Activated T-helper 1 cell treated with anti-CD3 and anti-CD28 coated beads, Interleukin-2, amount 50 U/mL, for 16 hours (primary cell): ENCODE results near the gene SEC22A.

Experiments
- DNase-seq, 2 donors: peaks; one replicate each; pipeline ENCODE4 v3.0.0-alpha.2; 2020; ENCODE audit warnings: low read depth in 1 of 2, low spot score in 1 of 2

Gene SEC22A

GRCh38 chr3:123262868-123263267 lies 61.1 kb downstream of the SEC22A start:
- no peak for DNase-seq

- DNase-seq: no peak
Observed at GRCh38 chr3:123263941-123264340, 62.2 kb downstream of the SEC22A start.

- no peak for DNase-seq
Observed at GRCh38 chr3:123267821-123268220, 66.1 kb downstream of the SEC22A start.

GRCh38 chr3:123270818-123271217 lies 69.1 kb downstream of the SEC22A start:
- DNase-seq: no peak

GRCh38 chr3:123271466-123272159 lies 69.9 kb downstream of the SEC22A start:
- DNase-seq: no peak

GRCh38 chr3:123272547-123272946 lies 70.8 kb downstream of the SEC22A start:
- no peak for DNase-seq

GRCh38 chr3:123275691-123276090 lies 73.9 kb downstream of the SEC22A start:
- DNase-seq: no peak

- DNase-seq: no peak
Observed at GRCh38 chr3:123276346-123277006, 74.7 kb downstream of the SEC22A start.

GRCh38 chr3:123277106-123277505 lies 75.4 kb downstream of the SEC22A start:
- DNase-seq: no peak

GRCh38 chr3:123278446-123278845 lies 76.7 kb downstream of the SEC22A start:
- no peak for DNase-seq

- DNase-seq: no peak
Observed at GRCh38 chr3:123279121-123279520, 77.4 kb downstream of the SEC22A start.

GRCh38 chr3:123281406-123281805 lies 79.7 kb downstream of the SEC22A start:
- DNase-seq: no peak

- DNase-seq: no peak
Observed at GRCh38 chr3:123281929-123282328, 80.2 kb downstream of the SEC22A start.

GRCh38 chr3:123282461-123282860 lies 80.7 kb downstream of the SEC22A start:
- DNase-seq: no peak

- no peak for DNase-seq
Observed at GRCh38 chr3:123283074-123283473, 81.3 kb downstream of the SEC22A start.

- no peak for DNase-seq
Observed at GRCh38 chr3:123283657-123284398, 82.1 kb downstream of the SEC22A start.

- no peak for DNase-seq
Observed at GRCh38 chr3:123284399-123285010, 82.8 kb downstream of the SEC22A start.

- no peak for DNase-seq
Observed at GRCh38 chr3:123285066-123285465, 83.3 kb downstream of the SEC22A start.

GRCh38 chr3:123285479-123285878 lies 83.7 kb downstream of the SEC22A start:
- no peak for DNase-seq

GRCh38 chr3:123285931-123286307 lies 84.2 kb downstream of the SEC22A start:
- no peak for DNase-seq

- no peak for DNase-seq
Observed at GRCh38 chr3:123286308-123287023, 84.7 kb downstream of the SEC22A start.
